Measurements from ENCODE around the gene TMEM63C. TPM values are rescaled to one million over a fixed set of nuclear protein-coding genes. Genes with fewer than 3 reads are reported as not detected.

Gene TMEM63C
- total RNA-seq, 1 experiment from 2014 or later, result 5.7 TPM

- Histone ChIP-seq H2AFZ (ENCODE audit: low read depth, low read length, poor library complexity, severe bottlenecking) (no peak overlapping the region), H3K9me2 (ENCODE audit: insufficient read depth) (no peaks in the 10 kb centered on the region), H3K4me2 (ENCODE audit: low read length) (no peak overlapping the region), H3K27ac (ENCODE audit: low read depth, low read length) (no peak overlapping the region), H3K79me2 (ENCODE audit: insufficient read depth, low read length) (no peaks in the 10 kb centered on the region), H3K4me1 (ENCODE audit: control insufficient read depth in 1 of 2, insufficient read depth in 2 of 2, low read length in 2 of 2) (peaks cover 0 to 5% of the 10 kb centered on the region in 2 experiments; a peak in 2 of 4 replicates), H3K4me3 (replicated peaks in 1 of 2; ENCODE audit: low read depth in 1 of 2, low read length in 2 of 2) (no peak overlapping the region), H3K9ac (ENCODE audit: low read length) (no peak overlapping the region), H4K20me1 (ENCODE audit: insufficient read depth) (no peaks in the 10 kb centered on the region), H3K27me3 (ENCODE audit: insufficient read depth, low read length) (no peaks in the 10 kb centered on the region), H3K36me3 (ENCODE audit: control insufficient read depth in 1 of 2, insufficient read depth in 2 of 2, low read length in 2 of 2) (no peaks in the 10 kb centered on the region), H3K9me3 (ENCODE audit: control insufficient read depth in 1 of 2, insufficient read depth in 1 of 2, low read depth in 1 of 2, low read length in 2 of 2) (no peaks in the 10 kb centered on the region)
- POLR2A ChIA-PET, result no interaction called here
- RAD21 ChIA-PET (ENCODE audit: low non-redundant PET in 1 of 2, low total read pairs in 2 of 2, uncharacterized antibody in 2 of 2, unreplicated experiment in 2 of 2), result interaction anchor here in 1 of 2 experiments (1.6 kb wide), 1 partner anchor 62 kb away, joined by 6 read pairs; no protein-coding TSS in a partner anchor
- CTCF ChIA-PET, result interaction anchor here (1.2 to 3.4 kb wide), 3 partner anchors 23 to 90 kb away, joined by 3 to 66 read pairs (median 5); no protein-coding TSS in a partner anchor
- no TSS peak for BruUV-seq (replicated peaks)
- DNase-seq (ENCODE audit: low read depth, low spot score), result no peak
- intact Hi-C loops (cut with micrococcal nuclease), result no loop called here
- TF ChIP-seq SRF (IDR thresholded peaks at IDR 0.05; ENCODE audit: low read depth), result no peak
- no peak for TF ChIP-seq RAD21 (IDR thresholded peaks at IDR 0.05; ENCODE audit: low read depth)
- no peak for TF ChIP-seq EZH2phosphoT487 (IDR thresholded peaks at IDR 0.05; ENCODE audit: borderline replicate concordance)
- no peak for TF ChIP-seq JUND (IDR thresholded peaks at IDR 0.05)
- TF ChIP-seq ZNF274 (IDR thresholded peaks at IDR 0.05; ENCODE audit: low read depth, low read length), result no peak
- TF ChIP-seq FOSL1 (IDR thresholded peaks at IDR 0.05; ENCODE audit: low read depth), result no peak
- no peak for TF ChIP-seq ELF1 (IDR thresholded peaks at IDR 0.05; ENCODE audit: borderline replicate concordance, low read depth)
- no peak for TF ChIP-seq ZFX (IDR thresholded peaks at IDR 0.05)
- TF ChIP-seq ZBTB33 (IDR thresholded peaks at IDR 0.05; ENCODE audit: extremely low read depth, insufficient replicate concordance, low read length), result no peak
- TF ChIP-seq EGR1 (IDR thresholded peaks at IDR 0.05; ENCODE audit: low read depth), result no peak
- no peak for TF ChIP-seq POLR2A (IDR thresholded peaks at IDR 0.05; ENCODE audit: borderline replicate concordance, extremely low read depth, insufficient read depth, insufficient read length)
- TF ChIP-seq REST (IDR thresholded peaks at IDR 0.05; ENCODE audit: low read depth), result no peak
- ATAC-seq, result no peak
Measured at GRCh38 chr14:77214216-77214615, 32.6 kb downstream of the TMEM63C start.

All from HCT116 (cell line).